Measurements from ENCODE around the gene DNAH17. TPM values are rescaled to one million over a fixed set of nuclear protein-coding genes. Genes with fewer than 3 reads are reported as not detected.

Gene DNAH17
- total RNA-seq, 1 donor from 2014 or later = 2.8 TPM

GRCh38 chr17:78448356-78448993 is 128.7 kb downstream of the DNAH17 start:
- Histone ChIP-seq H3K27ac (no peak overlapping the region), H3K4me3 (no peak overlapping the region), H3K27me3 (no peaks in the 10 kb centered on the region), H3K4me1 (peaks cover under 1% of the 10 kb centered on the region), H3K36me3 (no peaks in the 10 kb centered on the region), H3K9me3 (no peaks in the 10 kb centered on the region)
- intact Hi-C loops (cut with DNase I) = no loop called here
- ATAC-seq (peak; percentile 8), DNase-seq (no peak)
- peak; percentile 10 for TF ChIP-seq CTCF (IDR thresholded peaks at IDR 0.05)

- ATAC-seq (no peak), DNase-seq (no peak)
- no peaks in the 10 kb centered on the region for H3K27me3 ChIP-seq
- no peak for TF ChIP-seq CTCF (IDR thresholded peaks at IDR 0.05)
- intact Hi-C loops (cut with DNase I) = no loop called here
- H3K9me3 ChIP-seq = no peaks in the 10 kb centered on the region
- no peak overlapping the region for H3K4me3 ChIP-seq
- no peak overlapping the region for H3K27ac ChIP-seq
- no peaks in the 10 kb centered on the region for H3K36me3 ChIP-seq
- H3K4me1 ChIP-seq = peaks cover 12% of the 10 kb centered on the region
These were observed 130.4 kb downstream of the DNAH17 start for GRCh38 chr17:78446833-78447232.

- ATAC-seq (no peak), DNase-seq (no peak)
- Histone ChIP-seq H3K4me3 (no peak overlapping the region), H3K27ac (no peak overlapping the region), H3K9me3 (no peaks in the 10 kb centered on the region), H3K27me3 (no peaks in the 10 kb centered on the region), H3K4me1 (peaks cover 12% of the 10 kb centered on the region), H3K36me3 (no peaks in the 10 kb centered on the region)
- intact Hi-C loops (cut with DNase I) = no loop called here
- no peak for TF ChIP-seq CTCF (IDR thresholded peaks at IDR 0.05)
These were observed 132.8 kb downstream of the DNAH17 start for GRCh38 chr17:78444392-78444791.

DNA sequence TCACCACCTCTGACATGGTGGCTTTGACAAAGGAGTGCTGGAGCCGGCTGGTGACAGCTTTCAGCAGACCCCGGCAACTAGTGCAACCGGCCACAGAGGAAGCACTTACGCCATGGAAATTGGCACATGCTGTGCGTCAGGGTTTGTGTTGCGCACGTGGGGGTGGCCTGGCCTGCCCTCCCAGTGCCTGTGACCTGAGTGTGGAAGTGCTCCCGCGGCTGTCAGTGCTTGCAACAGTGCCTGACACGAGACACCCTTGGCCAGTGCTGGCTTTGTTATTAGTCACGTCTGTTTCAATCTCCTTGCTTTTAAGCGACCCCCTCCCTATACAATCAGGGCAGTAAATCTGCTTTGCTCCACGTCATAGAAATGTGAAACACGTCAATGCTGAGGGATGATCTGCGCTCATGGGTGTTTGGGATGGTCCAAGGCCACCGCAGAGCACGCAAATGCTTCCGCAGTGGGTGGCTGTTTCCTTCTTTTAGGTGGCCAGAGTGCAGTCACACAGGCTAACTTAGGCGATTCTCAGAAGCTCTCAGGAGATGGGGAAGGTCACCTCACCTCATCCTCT is 134.5 kb downstream of the DNAH17 start:
- no peak overlapping the region for H3K27ac ChIP-seq
- ATAC-seq = peak; percentile 87
- TF ChIP-seq CTCF (IDR thresholded peaks at IDR 0.05) = no peak
- DNase-seq = peak; percentile 90
- no peaks in the 10 kb centered on the region for H3K9me3 ChIP-seq
- H3K36me3 ChIP-seq = no peaks in the 10 kb centered on the region
- no peaks in the 10 kb centered on the region for H3K27me3 ChIP-seq
- H3K4me3 ChIP-seq = no peak overlapping the region
- intact Hi-C loops (cut with DNase I) = no loop called here
- H3K4me1 ChIP-seq = peaks cover 12% of the 10 kb centered on the region

DNA sequence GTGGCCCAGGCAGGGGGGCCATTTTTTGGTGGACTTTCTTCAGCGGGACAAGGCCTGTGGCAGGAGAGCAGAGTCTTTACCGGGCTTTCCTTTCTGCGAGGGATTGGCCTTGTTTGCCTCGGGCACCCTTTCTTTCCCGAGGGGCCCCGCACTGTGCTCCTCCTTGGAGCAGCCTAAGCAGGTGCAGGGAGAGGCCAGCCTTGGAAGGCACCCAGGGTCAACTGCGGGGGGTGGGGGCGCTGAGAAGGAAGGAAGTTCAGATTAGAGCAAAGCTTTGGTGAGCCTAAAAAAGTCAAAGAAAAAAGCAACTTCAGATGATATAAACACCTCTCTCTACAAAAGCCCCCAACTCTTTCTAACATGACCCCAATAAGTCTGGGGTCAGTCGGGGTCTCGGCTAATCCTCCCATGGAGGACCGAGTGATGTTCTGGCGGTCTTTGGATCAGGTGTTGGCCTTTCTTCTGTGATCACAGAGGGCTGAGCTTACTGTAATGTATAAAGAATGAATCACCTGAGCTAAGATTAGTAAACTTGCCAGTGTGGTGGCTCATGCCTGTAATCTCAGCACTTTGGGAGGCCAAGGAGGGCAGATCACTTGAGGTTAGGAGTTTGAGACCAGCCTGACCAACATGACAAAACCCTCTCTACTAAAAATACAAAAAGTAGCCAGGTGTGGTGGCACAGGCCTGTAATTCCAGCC is 135.8 kb downstream of the DNAH17 start:
- no peak for TF ChIP-seq CTCF (IDR thresholded peaks at IDR 0.05)
- Histone ChIP-seq H3K27me3 (no peaks in the 10 kb centered on the region), H3K4me3 (no peak overlapping the region), H3K36me3 (no peaks in the 10 kb centered on the region), H3K27ac (no peak overlapping the region), H3K4me1 (peaks cover 12% of the 10 kb centered on the region), H3K9me3 (no peaks in the 10 kb centered on the region)
- intact Hi-C loops (cut with DNase I) = no loop called here
- no peak for ATAC-seq
- DNase-seq = no peak
